ENCODE measurements around the gene FAM170B. TPM values are rescaled to one million over a fixed set of nuclear protein-coding genes. Genes with fewer than 3 reads are reported as not detected.
A peak's percentile ranks its signal among the peaks of the same experiment; 100 is the strongest.

Gene FAM170B
- total RNA-seq, 2 donors from 2014 or later = not detected

- Histone ChIP-seq H3K9me3 (ENCODE audit: control insufficient read depth, low read length) (peaks cover 19% of the 10 kb centered on the region), H3K4me1 (ENCODE audit: control insufficient read depth, insufficient read depth, low read length) (no peaks in the 10 kb centered on the region), H3K36me3 (ENCODE audit: control insufficient read depth, insufficient read depth, low read length) (no peaks in the 10 kb centered on the region), H3K4me3 (ENCODE audit: low read length) (no peak overlapping the region), H3K27ac (ENCODE audit: low read depth, low read length) (no peak overlapping the region), H3K9ac (ENCODE audit: extremely low read depth, low read length, poor library complexity, severe bottlenecking) (no peak overlapping the region), H3K27me3 (ENCODE audit: control insufficient read depth, insufficient read depth, low read length, poor library complexity, severe bottlenecking) (peaks cover 8% of the 10 kb centered on the region)
- Mint-ChIP-seq H3K27ac (no peak overlapping the region), H3K4me3 (no peak overlapping the region), H3K36me3 (ENCODE audit: low read depth) (no peaks in the 10 kb centered on the region), H3K27me3 (ENCODE audit: insufficient read depth) (peaks cover 12% of the 10 kb centered on the region), H3K4me1 (peaks cover 7% of the 10 kb centered on the region), H3K9me3 (peaks cover 13% of the 10 kb centered on the region)
- DNase-seq = no peak
- 79 to 81% methylated on average over 2 of the region's 2 CpGs for WGBS, 2 experiments (ENCODE audit: insufficient coverage in 1 of 2, insufficient read length in 1 of 2)
- no peak for TF ChIP-seq CTCF (conservative IDR thresholded peaks at IDR 0.05)
Measured at GRCh38 chr10:49082766-49083165, 51.1 kb downstream of the FAM170B start.

- no peaks in the 10 kb centered on the region for H3K36me3 Mint-ChIP-seq (ENCODE audit: low read depth)
- H3K4me3 Mint-ChIP-seq = no peak overlapping the region
- peak overlapping the region; percentile 42 for H3K27ac Mint-ChIP-seq
- WGBS, 2 experiments (ENCODE audit: insufficient coverage in 1 of 2, insufficient read length in 1 of 2) = 53 to 65% methylated on average over 6 to 9 of the region's 9 CpGs
- no peak for TF ChIP-seq CTCF (conservative IDR thresholded peaks at IDR 0.05)
- DNase-seq = peak; percentile 64
- Histone ChIP-seq H3K9ac (ENCODE audit: extremely low read depth, low read length, poor library complexity, severe bottlenecking) (no peak overlapping the region), H3K9me3 (ENCODE audit: control insufficient read depth, low read length) (peaks cover 10% of the 10 kb centered on the region), H3K27ac (ENCODE audit: low read depth, low read length) (peak overlapping the region; percentile 36), H3K4me1 (ENCODE audit: control insufficient read depth, insufficient read depth, low read length) (no peaks in the 10 kb centered on the region), H3K4me3 (ENCODE audit: low read length) (no peak overlapping the region), H3K36me3 (ENCODE audit: control insufficient read depth, insufficient read depth, low read length) (no peaks in the 10 kb centered on the region), H3K27me3 (ENCODE audit: control insufficient read depth, insufficient read depth, low read length, poor library complexity, severe bottlenecking) (peaks cover 8% of the 10 kb centered on the region)
- H3K9me3 Mint-ChIP-seq = peaks cover 6% of the 10 kb centered on the region
- peaks cover 7% of the 10 kb centered on the region for H3K4me1 Mint-ChIP-seq
- H3K27me3 Mint-ChIP-seq (ENCODE audit: insufficient read depth) = peaks cover 12% of the 10 kb centered on the region
Measured at GRCh38 chr10:49081547-49082275, 52.1 kb downstream of the FAM170B start.

Other genes with a start within 250 kb of the FAM170B start
- not detected for gene LRRC18, start 194.2 kb downstream of the FAM170B start, total RNA-seq
- gene VSTM4, start 18.5 kb downstream of the FAM170B start, total RNA-seq = under 1 TPM; 0.51 to 0.77 TPM
- gene TMEM273, start 54.4 kb upstream of the FAM170B start, total RNA-seq = not detected
- gene C10orf71, start 165.1 kb upstream of the FAM170B start, total RNA-seq = under 1 TPM in 1 of 2 donors, not detected in 1; 0.15 TPM